Activated gamma-delta T cell (primary cell): ENCODE data around the gene NGRN.
"Not testable (repeated sequence)": the region's sequence is repeated elsewhere in the genome, so short reads cannot be mapped to it uniquely, and the experiment has no call there.

Source experiments
- DNase-seq: peaks from one replicate; lab custom pipeline; 2025; lab: John Stamatoyannopoulos, UW

The NGRN gene

DNA sequence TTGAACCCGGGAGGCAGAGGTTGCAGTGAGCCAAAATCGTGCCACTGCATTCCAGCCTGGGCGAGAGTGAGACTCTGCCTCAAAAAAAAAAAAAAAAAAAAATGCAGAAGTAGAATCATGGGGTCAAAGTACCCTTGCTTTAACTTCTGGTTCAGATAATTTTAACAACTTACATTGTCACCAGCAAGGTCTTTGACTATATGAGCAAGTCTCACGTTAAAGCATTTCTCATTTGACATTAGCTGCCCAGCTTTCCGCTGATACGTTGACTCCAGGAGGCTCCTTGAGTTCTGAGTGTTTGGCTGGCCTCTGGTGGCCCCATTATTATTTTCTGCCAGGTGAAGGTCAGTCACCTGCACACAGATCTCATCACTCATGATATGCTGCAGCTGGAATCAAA, 16.2 kb downstream of the NGRN start:
- DNase-seq, result not testable (repeated sequence)

DNA sequence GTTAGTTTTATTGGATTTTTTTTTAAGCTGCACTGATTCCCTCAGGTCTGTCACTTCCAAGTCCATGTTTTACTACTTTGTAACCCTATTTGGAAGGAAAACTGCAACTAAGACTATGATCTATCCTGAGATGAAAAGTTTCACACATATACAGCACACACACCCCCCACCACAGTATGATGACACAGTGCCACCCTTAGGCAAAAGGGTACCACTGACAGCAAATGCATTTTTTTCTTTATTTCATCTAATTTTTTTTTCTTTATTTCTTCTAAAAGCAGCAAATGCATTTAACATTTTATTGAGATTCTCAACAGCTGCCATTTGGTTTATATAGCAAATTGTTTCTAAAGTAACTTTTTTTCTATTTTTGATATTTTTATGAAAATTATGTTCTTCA, 21.2 kb downstream of the NGRN start:
- no peak for DNase-seq

DNA sequence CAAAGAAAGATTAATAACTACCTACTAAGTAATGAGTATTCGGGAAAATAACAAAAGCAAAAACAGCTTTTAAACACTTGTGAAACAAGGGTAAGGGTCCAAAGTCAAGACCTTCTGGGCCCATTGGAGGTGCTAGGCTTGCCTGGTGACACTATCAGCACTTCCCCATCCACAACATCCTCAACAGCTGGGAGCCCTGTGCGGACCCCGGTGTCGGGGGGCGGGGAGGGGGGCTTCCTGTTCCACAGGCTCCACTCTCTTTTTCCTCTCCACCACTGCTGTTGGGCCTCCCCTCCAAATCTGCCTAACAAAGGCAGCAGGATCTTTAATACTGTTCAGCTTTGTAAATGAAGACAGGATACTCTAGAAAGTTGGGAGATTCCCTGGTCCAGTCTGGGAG, 21.6 kb downstream of the NGRN start:
- DNase-seq, result no peak

DNA sequence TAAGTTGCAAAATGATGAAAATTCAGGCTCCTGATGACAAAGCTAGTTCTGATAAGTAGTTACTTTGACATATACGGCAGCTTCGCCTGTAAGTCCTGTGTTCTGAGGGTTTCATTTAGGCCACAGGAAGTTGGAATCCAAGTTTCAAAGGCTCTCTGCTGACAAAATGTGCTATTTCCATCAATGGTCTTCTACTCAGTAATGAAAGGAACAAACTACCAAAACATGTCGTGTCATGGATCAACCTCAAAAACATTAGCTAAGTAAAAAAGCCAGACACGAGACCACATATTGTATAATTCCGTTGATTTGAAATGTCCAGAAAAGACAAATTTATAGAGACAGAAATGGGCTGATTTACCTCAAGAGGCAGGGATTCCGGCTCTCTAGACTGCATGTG, 22.5 kb downstream of the NGRN start:
- no peak for DNase-seq

DNA sequence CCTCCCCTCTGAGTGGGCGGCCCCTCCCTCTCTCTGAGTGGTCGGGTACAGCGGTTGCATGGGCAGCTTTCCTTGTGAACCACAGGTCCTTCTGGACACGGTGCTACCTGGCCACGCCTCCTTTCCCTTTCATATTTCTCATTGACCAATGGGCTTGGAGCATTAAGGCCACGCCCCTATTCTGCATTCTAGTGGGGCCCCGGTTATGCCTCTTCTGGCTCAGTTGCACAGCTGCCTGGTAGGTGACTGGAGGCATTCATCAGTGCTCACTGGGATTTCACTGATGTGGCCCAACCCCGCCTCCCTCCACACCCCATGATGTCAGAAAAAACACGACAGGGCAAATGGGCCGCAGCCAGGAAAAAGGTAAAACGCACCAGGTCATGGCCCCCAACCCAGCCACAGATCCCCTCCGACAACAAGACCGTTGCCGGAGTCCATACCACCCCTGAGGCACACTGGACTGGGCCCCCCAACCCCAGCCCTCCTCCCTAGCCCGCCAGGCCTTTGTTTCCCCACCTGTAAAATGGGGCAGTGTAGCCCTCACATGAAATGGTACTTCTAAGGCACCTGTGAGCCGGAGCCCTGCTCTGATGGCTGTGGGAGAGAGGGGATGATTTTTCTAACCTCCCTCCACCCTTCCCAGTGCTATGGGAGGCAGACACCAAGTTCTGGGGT, 26.3 kb downstream of the NGRN start:
- no peak for DNase-seq

DNA sequence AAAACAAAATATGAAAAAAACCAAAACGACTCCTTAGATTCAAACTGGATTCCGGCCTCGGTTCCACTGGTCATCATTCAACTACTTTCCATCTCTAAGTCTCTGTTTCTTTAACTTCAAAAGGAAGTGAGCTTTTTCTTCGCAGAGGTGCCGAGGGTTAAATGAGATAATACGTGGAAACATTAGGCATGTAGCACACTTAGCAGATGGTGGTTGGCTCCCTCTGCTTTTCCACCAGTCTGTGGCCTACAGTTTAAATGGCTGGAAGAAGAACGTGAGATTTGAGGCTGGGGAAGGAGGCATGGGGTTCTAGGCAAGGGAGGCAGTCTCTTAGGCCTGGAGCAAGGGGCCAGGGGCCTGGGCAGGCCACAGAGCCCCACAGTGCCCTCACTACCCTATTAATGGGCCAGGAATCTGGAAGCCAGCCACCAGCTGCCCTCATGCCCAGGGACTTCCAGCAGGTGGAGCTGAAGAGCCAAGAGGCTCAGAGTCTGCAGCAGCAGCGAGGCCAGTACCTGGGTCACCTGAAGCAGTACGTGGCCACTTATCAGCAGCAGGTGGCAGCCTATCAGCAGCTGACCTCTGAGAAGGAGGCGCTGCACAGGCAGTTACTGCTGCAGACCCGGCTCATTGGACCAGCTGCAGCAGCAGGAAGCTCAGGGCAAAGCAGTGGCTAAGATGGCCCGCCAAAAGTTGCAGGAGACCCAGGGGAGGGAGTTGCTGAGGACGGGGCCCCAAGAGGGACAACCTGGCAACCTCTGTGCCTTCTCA, 27.8 kb downstream of the NGRN start:
- DNase-seq, result not testable (repeated sequence)

DNA sequence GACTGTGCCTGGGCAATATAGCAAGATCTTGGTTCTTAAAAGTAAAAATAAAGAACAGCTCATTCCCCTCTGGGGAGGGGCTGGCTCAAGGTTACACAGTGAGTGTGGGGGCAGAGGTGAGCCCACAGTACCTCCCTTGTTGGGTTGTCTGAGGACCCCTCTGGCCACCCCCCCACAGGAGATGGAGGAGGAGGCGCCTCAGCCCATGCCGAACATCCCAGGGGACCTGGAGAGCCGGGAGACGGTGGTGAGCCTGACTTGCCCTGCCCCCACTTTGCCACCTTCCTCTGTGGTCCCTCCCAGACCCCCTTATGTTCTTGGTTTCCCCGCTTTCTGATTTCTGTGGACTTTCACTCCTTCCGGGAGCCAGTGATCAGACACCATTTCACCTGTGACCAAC, 28.7 kb downstream of the NGRN start:
- DNase-seq, result no peak

DNA sequence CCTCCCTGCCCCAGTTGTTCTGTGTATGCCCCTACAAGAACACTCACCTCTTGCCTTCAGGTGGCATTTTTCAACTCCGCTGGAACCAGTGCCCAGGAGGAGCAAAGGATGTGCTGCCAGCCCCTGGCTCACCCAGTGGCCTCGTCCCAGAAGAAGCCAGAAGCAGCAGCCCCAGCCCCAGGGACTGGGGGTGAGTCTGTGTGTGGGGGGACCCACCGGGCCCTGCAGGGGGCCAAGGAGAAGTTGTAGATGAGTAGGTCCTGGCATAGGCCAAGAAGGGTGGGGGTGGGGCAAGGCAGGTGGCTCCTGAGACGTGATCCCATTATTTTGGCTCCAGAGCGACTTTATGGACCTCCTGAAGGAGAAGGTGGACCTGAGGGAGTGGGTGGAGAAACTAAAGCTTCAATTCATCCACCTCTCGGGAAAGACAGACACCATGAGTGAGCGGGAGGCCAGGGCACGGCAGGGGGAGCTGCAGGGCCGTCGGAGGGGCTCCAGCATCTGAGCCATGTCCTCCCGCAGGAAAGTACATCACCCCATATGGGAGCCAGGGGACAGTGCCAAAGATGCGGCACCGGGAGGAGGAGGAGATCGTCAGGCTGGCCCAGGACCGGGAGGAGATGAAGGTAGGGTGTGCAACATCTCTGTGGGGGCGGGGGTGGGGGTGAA, 29.3 kb downstream of the NGRN start:
- no peak for DNase-seq

DNA sequence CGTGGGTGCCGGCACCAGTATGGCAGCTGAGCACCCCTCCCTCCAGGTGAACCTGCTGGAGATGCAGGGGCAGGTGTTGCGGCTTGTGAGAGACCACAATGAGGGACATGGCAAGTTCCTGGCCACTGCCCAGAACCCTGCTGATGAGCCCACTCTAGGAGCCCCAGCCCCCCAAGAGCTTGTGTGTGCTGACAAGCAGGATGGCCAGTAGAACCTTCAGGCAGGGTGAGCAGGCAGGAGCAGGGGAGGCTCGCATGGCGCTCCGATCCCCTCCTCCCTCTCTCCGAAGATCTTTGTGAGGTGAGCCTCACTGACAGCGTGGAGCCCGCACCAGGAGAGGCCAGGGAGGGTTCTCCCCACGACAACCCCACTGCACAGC, 29.8 kb downstream of the NGRN start:
- DNase-seq, result no peak

DNA sequence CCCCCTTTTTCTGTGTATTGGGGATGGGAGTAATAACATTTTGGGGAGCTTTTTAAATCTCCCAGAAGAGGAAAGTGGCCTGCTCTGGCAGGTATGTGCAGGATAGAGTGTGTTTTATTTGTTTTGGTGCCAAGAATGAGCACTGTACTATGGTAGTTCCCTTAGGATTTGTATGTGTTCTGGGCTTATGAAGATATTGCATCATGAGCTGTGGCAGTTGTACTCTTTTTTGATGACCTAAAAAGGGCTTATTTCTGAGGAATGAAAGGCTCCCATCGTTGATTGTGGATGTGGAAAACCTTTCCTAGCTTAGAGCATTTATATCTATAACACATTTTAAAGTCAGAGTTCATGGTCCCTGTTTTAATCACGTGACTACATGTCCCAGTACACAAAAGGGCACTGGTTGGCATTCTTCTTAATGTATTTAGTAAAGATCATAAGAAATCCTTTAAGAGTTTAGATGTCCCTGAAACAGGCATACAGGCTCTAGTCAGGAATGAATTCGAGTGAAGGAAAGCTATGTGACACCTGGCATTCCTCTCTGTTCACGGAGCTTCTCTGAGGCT, 30.9 kb downstream of the NGRN start:
- DNase-seq, result not testable (repeated sequence)

DNA sequence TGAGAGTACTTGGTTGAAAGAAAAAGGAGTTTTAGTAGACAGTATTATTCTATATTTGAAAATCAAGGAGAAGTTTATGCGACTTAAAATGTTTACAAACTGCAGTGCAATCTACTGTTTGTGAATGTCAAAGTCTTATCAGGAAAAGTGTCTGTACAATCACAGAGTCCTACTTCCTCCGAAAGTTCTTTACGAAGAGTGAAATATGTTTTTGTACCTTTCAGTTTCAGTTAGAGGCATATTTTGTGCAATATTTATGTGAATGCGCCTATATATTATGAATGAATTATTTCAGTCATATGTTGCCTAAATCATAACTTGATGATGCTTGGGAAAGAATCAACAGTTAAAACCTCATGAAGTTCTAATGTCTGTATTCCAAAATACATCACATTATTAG, 31.5 kb downstream of the NGRN start:
- DNase-seq, result no peak

DNA sequence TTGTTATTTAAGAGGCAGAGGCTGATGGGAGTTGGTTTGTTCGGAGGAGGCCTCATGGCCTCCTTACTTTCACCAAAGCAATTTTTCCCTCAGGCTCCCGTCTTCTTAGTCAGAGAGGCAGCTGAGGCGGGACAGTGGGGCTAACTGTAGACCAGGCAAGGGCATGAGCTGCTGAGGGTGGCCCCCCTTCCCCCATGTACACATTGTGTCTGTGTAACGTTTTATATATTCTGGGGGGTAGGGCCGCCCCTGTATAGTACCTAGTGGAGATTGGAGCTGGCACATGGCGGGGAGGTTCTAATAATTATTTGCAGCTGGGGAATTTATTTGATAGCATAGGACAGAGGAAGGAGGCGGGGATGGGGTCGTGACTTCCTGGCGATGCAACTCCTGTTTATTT, 35.1 kb downstream of the NGRN start:
- no peak for DNase-seq

DNA sequence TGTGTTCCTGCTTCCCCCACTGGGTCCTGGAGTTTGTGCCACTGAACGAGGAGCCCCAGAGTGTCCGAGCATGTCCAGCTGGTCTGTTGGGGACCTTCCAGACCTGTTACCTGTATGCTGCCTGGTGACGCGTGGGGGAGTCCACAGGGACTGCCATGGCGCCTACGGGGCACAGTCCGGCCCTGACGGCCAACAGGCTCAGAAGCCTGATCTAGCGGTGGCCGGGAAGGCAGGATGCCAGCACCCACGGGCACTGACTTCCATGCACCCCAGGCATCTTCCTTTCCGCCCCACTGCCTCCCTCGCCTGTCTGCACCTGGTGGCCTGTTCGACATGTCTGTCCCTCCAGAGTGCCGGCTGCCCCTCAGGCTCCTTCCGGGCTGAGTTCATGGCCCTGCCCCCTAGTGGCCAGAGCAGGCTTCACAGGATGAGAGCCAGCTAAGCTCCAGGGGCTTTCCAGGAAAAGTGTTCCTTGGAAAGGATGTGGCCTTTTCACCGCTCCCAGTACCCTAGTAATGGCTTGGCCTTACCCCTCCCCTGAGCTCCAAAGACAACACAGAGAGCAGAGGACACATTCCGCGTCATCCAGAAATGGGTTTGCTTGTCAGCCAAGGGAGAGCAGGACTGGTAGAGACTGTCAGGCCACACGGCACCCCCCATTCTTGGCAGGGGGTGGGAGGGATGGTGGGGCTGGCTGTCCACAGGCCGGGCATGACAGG, 35.7 kb downstream of the NGRN start:
- no peak for DNase-seq

DNA sequence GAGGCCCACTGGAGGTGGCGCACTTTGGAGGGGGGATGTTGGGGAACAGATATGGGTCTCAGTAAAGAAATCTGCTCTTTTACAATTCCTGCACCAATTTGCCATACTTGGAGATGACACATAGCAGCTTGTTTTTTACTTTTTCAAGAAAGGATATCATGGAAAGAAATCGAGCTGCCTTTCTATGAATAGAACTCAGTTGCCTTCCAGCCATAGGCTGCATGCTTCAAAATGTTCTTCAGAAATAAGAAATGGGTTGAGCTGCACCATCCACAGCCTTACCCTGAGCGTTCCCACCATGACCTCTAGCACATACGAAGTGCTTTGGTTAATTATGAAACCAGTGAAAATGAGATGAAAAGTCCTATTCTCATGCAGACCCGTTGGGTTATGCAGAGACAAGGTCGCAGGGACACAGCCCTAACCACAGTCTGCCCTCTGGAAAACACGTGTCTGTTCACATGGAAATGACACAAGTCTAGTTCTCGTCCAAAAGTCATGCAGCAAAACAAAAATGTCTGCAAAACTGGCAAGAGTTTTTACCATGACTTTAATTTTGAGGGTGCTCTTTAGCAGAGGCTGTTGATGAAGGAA, 36.3 kb downstream of the NGRN start:
- DNase-seq, result no peak

DNA sequence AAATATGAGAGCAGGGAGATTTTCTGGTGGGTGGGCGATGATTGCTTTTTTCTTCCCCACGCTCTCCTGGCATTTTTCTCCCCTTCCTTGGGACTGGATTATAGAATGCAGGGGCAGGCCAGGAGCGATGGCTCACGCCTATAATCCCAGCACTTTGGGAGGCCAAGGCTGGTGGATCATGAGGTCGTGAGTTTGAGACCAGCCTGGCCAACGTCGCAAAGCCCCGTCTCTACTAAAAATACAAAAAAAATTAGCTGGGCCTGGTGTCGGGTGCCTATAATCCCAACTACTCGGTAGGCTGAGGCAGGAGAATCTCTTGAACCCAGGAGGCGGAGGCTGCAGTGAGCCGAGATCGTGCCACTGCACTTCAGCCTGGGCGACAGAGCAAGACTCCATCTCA, 39.9 kb downstream of the NGRN start:
- not testable (repeated sequence) for DNase-seq

DNA sequence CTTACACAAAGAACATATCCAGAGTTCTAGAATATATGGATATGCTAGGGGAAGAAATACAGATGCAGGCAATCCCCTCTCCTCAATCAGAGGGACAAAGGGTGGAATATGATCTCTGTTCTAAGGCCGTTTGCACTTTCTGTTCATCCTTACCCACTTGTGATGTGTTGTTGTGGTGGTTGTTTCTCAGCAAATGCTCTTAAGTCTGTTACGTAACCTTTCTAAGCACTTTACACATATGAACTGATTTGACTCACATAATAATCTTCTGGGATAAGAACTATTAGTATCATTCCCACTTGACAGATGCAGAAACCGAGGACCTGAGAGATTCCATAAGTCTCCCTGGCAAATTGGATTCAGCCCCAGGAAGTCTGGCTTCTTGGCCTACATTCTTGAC, 40.5 kb downstream of the NGRN start:
- DNase-seq, result no peak

DNA sequence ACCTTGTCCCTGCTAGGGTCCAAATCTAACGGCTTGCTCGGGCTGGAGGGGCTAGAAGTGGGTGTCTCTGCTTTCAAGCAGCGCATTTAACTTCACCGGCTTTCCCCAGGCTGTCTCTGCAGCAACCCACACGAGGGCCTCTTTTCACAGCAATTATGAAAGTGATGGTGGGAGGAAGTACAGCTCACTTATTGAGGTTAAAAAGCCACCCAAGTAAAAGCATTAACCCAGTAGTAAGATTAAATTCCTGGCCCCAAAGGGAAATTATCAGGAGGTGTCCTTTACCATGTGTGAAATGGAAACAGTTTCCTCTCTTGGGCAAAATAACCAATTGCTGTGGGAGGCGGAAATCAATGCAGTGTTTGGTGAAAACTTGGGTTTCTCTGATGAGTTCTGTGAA, 41.1 kb downstream of the NGRN start:
- DNase-seq, result no peak

DNA sequence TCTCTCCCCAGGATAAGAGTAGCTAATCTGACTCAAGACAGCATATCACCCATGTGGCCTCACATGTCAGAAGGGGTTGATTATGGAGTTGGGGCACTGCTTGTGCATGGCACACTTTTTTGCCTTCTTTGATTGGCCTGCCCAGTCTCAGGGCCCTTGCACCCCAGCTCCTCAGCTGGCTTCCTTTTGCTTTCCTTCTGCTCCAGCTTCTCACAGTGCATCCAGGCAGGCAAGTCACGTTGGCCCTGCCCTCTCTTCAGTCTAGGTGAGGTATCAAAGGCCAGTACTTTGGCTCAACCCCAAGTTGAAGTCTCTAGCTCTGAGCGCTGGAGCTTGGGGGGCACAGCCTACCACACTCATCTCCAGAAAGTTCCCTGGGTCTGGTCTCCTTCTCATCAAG, 42.2 kb downstream of the NGRN start:
- DNase-seq, result no peak

DNA sequence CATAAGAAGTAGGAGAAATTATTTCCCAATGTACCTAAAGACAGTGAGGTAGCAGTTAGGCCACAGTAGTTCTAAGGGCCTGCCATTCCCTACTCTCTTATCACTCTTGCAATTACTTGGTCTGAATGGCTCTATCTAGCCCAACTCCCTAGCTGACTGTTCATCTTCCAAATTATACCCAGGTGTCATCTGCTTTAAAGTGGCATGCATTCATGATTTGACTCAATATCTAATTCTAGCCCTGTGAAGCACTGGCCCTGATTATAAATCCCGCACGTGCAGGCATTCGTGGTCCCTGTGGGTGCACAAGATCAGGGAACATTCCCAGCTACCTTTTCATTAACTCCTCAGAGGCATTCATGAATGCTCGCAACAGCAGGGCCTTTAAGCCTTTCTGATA, 43.5 kb downstream of the NGRN start:
- no peak for DNase-seq

DNA sequence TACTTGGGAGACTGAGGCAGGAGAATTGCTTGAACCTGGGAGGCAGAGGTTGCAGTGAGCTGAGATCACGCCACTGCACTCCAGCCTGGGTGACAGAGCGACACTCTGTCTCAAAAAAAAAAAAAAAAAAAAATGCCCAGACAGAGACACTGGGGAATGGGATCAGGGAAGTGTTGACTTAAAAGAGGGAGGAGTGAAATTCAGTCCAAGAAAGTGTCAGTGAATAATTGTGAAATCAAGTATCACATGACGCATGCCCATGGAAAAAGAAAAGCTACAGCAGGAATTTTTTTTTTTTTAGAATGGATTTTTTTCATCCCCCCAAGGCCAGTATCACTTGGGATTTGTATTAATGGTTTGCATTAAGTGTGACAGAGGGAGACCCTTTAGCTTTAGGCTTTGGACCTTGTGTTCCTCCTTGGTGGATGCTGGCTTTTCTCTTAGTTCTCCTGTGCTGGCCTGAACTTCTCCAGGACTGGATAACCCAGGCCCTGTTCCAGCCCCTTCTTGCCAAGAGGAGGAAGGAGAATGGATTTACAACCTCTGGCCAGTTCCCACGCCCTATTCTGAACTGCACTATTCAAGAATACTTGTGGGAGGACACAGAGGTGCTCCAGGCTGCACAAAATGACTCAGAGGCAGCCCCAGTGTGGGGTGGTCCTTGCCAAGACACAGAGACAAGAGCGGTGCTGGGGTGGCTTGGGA, 50.0 kb downstream of the NGRN start:
- DNase-seq, result no peak

DNA sequence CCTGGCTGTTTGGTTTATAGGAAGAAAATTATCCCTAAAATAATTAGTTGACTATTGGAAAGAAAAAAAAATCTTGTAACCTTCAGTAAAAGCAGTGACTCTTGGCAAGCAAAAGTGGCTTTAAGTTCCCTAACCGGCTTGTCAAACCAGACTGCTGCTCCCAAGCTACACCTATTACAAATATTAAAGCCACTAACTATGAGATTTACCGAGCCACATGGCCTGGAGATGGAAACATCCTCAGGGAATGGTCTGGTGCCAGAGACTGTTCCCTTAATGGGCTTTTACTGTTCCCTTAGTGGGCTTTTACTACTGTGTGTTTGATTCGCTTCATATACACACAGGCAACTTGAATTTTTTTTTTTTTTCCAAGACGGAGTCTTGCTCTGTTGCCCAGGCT, 50.7 kb downstream of the NGRN start:
- DNase-seq, result no peak
